SW480 (cell line): ENCODE results near the gene EXD2.
A peak's percentile ranks its signal among the peaks of the same experiment; 100 is the strongest.
"Not testable (repeated sequence)": the region's sequence is repeated elsewhere in the genome, so short reads cannot be mapped to it uniquely, and the experiment has no call there.

Source experiments
- DNase-seq: peaks from one replicate; pipeline ENCODE4 v3.0.0-alpha.2; 2016; ENCODE audit warnings: low spot score

Gene EXD2

GRCh38 chr14:69191340-69192111 lies at the start of gene EXD2:
Gene EXD2 (plus strand): TSS chr14:69191498. CDS start chr14:69209471, 17,973 bp downstream.
- DNase-seq, result peak; percentile 97

GRCh38 chr14:69141550-69141949 lies 49.7 kb upstream of the EXD2 start:
- DNase-seq, result no peak

GRCh38 chr14:69142101-69142500 lies 49.2 kb upstream of the EXD2 start:
- DNase-seq, result no peak

GRCh38 chr14:69149461-69150244 lies 41.6 kb upstream of the EXD2 start:
- DNase-seq, result no peak

GRCh38 chr14:69151458-69152180 lies 39.7 kb upstream of the EXD2 start:
- peak; percentile 87 for DNase-seq

- DNase-seq, result peak; percentile 53
These were observed 39.0 kb upstream of the EXD2 start for GRCh38 chr14:69152181-69152901.

- peak; percentile 98 for DNase-seq
These were observed 38.5 kb upstream of the EXD2 start, which contains the start of gene DCAF5 for GRCh38 chr14:69152902-69153151. Gene DCAF5 (minus strand): TSS chr14:69153119. CDS start chr14:69152978, 141 bp downstream.

- DNase-seq, result peak; percentile 35
These were observed 38.0 kb upstream of the EXD2 start for GRCh38 chr14:69153152-69153872.

GRCh38 chr14:69153873-69154270 lies 37.4 kb upstream of the EXD2 start:
- no peak for DNase-seq

GRCh38 chr14:69154779-69155178 lies 36.5 kb upstream of the EXD2 start:
- DNase-seq, result peak; percentile 57

- no peak for DNase-seq
These were observed 35.1 kb upstream of the EXD2 start for GRCh38 chr14:69156224-69156623.

GRCh38 chr14:69161590-69161989 lies 29.7 kb upstream of the EXD2 start:
- no peak for DNase-seq

- not testable (repeated sequence) for DNase-seq
These were observed 25.5 kb upstream of the EXD2 start for GRCh38 chr14:69165787-69166186.

GRCh38 chr14:69170839-69171238 lies 20.5 kb upstream of the EXD2 start:
- DNase-seq, result no peak

- no peak for DNase-seq
These were observed 19.7 kb upstream of the EXD2 start for GRCh38 chr14:69171569-69171968.

- DNase-seq, result no peak
These were observed 16.2 kb upstream of the EXD2 start for GRCh38 chr14:69175130-69175529.

GRCh38 chr14:69181491-69181890 lies 9.8 kb upstream of the EXD2 start:
- no peak for DNase-seq

GRCh38 chr14:69182580-69182979 lies 8.7 kb upstream of the EXD2 start:
- DNase-seq, result not testable (repeated sequence)

GRCh38 chr14:69183735-69184134 lies 7.6 kb upstream of the EXD2 start:
- no peak for DNase-seq

- no peak for DNase-seq
These were observed 1.1 kb upstream of the EXD2 start for GRCh38 chr14:69190191-69190590.

- no peak for DNase-seq
These were observed 2.4 kb downstream of the EXD2 start for GRCh38 chr14:69193721-69194120.
